ENCODE measurements around the gene DEXI.

DNA sequence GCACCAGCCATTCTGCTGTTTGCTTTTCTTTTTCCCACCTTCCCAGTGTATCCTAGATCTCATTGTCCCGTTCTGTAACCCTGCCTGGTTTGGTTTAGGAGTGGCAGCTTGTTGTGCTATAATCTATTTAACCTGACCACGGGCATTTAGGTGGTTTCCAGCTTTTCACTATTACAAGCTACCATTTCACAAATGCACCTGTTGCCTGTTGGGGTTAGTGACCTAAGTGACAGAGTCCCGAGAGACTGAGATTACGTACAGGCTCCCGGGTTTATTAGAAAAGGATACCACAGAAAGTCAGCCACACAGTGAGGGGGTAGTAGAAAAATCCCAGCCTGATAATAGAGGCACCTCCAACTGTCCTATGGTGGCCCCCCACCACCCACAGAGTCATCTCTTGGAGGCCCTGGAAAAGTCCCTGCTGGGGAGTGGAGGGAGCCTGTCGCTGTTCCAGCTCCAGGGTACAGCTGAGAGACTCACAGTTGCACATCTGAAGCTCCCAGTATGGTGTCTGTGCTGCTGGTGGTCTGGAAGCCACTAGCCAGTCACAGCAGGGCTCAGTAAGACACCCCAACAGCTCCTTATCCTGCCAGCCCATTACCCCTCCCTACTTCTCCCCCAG is 23.3 kb upstream of the DEXI start:
- TF ChIP-seq, protein P1, sequence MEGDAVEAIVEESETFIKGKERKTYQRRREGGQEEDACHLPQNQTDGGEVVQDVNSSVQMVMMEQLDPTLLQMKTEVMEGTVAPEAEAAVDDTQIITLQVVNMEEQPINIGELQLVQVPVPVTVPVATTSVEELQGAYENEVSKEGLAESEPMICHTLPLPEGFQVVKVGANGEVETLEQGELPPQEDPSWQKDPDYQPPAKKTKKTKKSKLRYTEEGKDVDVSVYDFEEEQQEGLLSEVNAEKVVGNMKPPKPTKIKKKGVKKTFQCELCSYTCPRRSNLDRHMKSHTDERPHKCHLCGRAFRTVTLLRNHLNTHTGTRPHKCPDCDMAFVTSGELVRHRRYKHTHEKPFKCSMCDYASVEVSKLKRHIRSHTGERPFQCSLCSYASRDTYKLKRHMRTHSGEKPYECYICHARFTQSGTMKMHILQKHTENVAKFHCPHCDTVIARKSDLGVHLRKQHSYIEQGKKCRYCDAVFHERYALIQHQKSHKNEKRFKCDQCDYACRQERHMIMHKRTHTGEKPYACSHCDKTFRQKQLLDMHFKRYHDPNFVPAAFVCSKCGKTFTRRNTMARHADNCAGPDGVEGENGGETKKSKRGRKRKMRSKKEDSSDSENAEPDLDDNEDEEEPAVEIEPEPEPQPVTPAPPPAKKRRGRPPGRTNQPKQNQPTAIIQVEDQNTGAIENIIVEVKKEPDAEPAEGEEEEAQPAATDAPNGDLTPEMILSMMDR (conservative IDR thresholded peaks at IDR 0.05; ENCODE audit: low read depth, low read length): no peak
- TF ChIP-seq MXI1 (IDR thresholded peaks at IDR 0.05; ENCODE audit: borderline replicate concordance, low read depth, low read length) (no peak), BHLHE40 (IDR thresholded peaks at IDR 0.05; ENCODE audit: low read depth, low read length) (no peak), SMC3 (IDR thresholded peaks at IDR 0.05; ENCODE audit: low read depth, low read length) (no peak), RCOR1 (IDR thresholded peaks at IDR 0.05; ENCODE audit: insufficient replicate concordance, low read length) (no peak)
